Mucosa of rectum (tissue), 2 donors: ENCODE results near the gene ANKRD44.

ENCODE experiments used
- H3K27ac ChIP-seq, 2 donors: one replicate each; pipeline ENCODE4 v1.7.0; 2013; ENCODE audit warnings: inconsistent platforms in 2 of 2, low read depth in 2 of 2, low read length in 2 of 2
- H3K27me3 ChIP-seq, 2 donors: one replicate each; pipeline ENCODE4 v1.7.0; 2013; ENCODE audit warnings: low read length in 2 of 2; ENCODE audit not compliant: control insufficient read depth in 2 of 2, insufficient read depth in 2 of 2
- H3K36me3 ChIP-seq, 2 donors: one replicate each; pipeline ENCODE4 v1.7.0; 2013; ENCODE audit warnings: low read length in 2 of 2; ENCODE audit not compliant: control insufficient read depth in 2 of 2, insufficient read depth in 2 of 2
- H3K4me1 ChIP-seq, 2 donors: one replicate each; pipeline ENCODE4 v1.7.0; 2013; ENCODE audit warnings: low read length in 2 of 2, mild to moderate bottlenecking in 1 of 2; ENCODE audit not compliant: control insufficient read depth in 2 of 2, insufficient read depth in 2 of 2
- H3K4me3 ChIP-seq, 2 donors: one replicate each; pipeline ENCODE4 v1.7.0; 2013; ENCODE audit warnings: low read length in 2 of 2
- H3K9ac ChIP-seq, 2 donors: one replicate each; pipeline ENCODE4 v1.7.0; 2013; ENCODE audit warnings: low read length in 2 of 2, low read depth in 1 of 2, mild to moderate bottlenecking in 1 of 2
- H3K9me3 ChIP-seq, 2 donors: one replicate each; pipeline ENCODE4 v1.7.0; 2013; ENCODE audit warnings: low read length in 2 of 2; ENCODE audit not compliant: control insufficient read depth in 2 of 2
- donor health status: healthy.
- donor health status: Normal muscosa, but diverticular disease.

The ANKRD44 gene

GRCh38 chr2:197176522-197176921, 134.1 kb downstream of the ANKRD44 start:
- Histone ChIP-seq H3K27me3 (no peaks in the 10 kb centered on the region), H3K36me3 (no peaks in the 10 kb centered on the region), H3K4me3 (no peak overlapping the region), H3K27ac (no peak overlapping the region), H3K4me1 (peaks cover 0 to 3% of the 10 kb centered on the region in 2 donors), H3K9me3 (no peaks in the 10 kb centered on the region), H3K9ac (no peak overlapping the region)

- Histone ChIP-seq H3K4me3 (no peak overlapping the region), H3K27ac (no peak overlapping the region), H3K36me3 (no peaks in the 10 kb centered on the region), H3K4me1 (peaks cover 0 to 3% of the 10 kb centered on the region in 2 donors), H3K9ac (no peak overlapping the region), H3K9me3 (no peaks in the 10 kb centered on the region), H3K27me3 (no peaks in the 10 kb centered on the region)
Observed at GRCh38 chr2:197174539-197175094, 136.0 kb downstream of the ANKRD44 start.

- Histone ChIP-seq H3K27me3 (no peaks in the 10 kb centered on the region), H3K36me3 (no peaks in the 10 kb centered on the region), H3K4me3 (no peak overlapping the region), H3K27ac (no peak overlapping the region), H3K4me1 (peaks cover 0 to 3% of the 10 kb centered on the region in 2 donors), H3K9ac (no peak overlapping the region), H3K9me3 (no peaks in the 10 kb centered on the region)
Observed at GRCh38 chr2:197171582-197171981, 139.0 kb downstream of the ANKRD44 start.

GRCh38 chr2:197170208-197170607, 140.4 kb downstream of the ANKRD44 start:
- H3K36me3 ChIP-seq: no peaks in the 10 kb centered on the region
- H3K9ac ChIP-seq: no peak overlapping the region
- H3K4me3 ChIP-seq: no peak overlapping the region
- no peaks in the 10 kb centered on the region for H3K27me3 ChIP-seq
- no peak overlapping the region for H3K27ac ChIP-seq
- H3K4me1 ChIP-seq: peaks cover 0 to 3% of the 10 kb centered on the region in 2 donors
- H3K9me3 ChIP-seq: no peaks in the 10 kb centered on the region

GRCh38 chr2:197168705-197169104, 141.9 kb downstream of the ANKRD44 start:
- H3K4me3 ChIP-seq: no peak overlapping the region
- no peak overlapping the region for H3K27ac ChIP-seq
- H3K27me3 ChIP-seq: no peaks in the 10 kb centered on the region
- no peaks in the 10 kb centered on the region for H3K9me3 ChIP-seq
- no peak overlapping the region for H3K9ac ChIP-seq
- no peaks in the 10 kb centered on the region for H3K36me3 ChIP-seq
- no peaks in the 10 kb centered on the region for H3K4me1 ChIP-seq

GRCh38 chr2:197167608-197168314, 142.8 kb downstream of the ANKRD44 start:
- no peaks in the 10 kb centered on the region for H3K36me3 ChIP-seq
- H3K4me3 ChIP-seq: no peak overlapping the region
- no peaks in the 10 kb centered on the region for H3K9me3 ChIP-seq
- H3K27me3 ChIP-seq: no peaks in the 10 kb centered on the region
- no peak overlapping the region for H3K27ac ChIP-seq
- no peaks in the 10 kb centered on the region for H3K4me1 ChIP-seq
- H3K9ac ChIP-seq: no peak overlapping the region

GRCh38 chr2:197165020-197165419, 145.6 kb downstream of the ANKRD44 start:
- Histone ChIP-seq H3K36me3 (no peaks in the 10 kb centered on the region), H3K4me3 (no peak overlapping the region), H3K9ac (no peak overlapping the region), H3K9me3 (no peaks in the 10 kb centered on the region), H3K4me1 (no peaks in the 10 kb centered on the region), H3K27ac (no peak overlapping the region), H3K27me3 (no peaks in the 10 kb centered on the region)

- Histone ChIP-seq H3K9me3 (no peaks in the 10 kb centered on the region), H3K27ac (no peak overlapping the region), H3K27me3 (no peaks in the 10 kb centered on the region), H3K36me3 (no peaks in the 10 kb centered on the region), H3K9ac (no peak overlapping the region), H3K4me1 (peaks cover 0 to 4% of the 10 kb centered on the region in 2 donors), H3K4me3 (no peak overlapping the region)
Observed at GRCh38 chr2:197164141-197164754, 146.3 kb downstream of the ANKRD44 start.

GRCh38 chr2:197163712-197164140, 146.9 kb downstream of the ANKRD44 start:
- Histone ChIP-seq H3K27me3 (no peaks in the 10 kb centered on the region), H3K9ac (no peak overlapping the region), H3K4me1 (peaks cover 0 to 4% of the 10 kb centered on the region in 2 donors), H3K27ac (no peak overlapping the region), H3K4me3 (no peak overlapping the region), H3K9me3 (no peaks in the 10 kb centered on the region), H3K36me3 (no peaks in the 10 kb centered on the region)

- H3K4me3 ChIP-seq: no peak overlapping the region
- H3K9ac ChIP-seq: no peak overlapping the region
- H3K36me3 ChIP-seq: no peaks in the 10 kb centered on the region
- peaks cover 0 to 4% of the 10 kb centered on the region in 2 donors for H3K4me1 ChIP-seq
- H3K27ac ChIP-seq: no peak overlapping the region
- no peaks in the 10 kb centered on the region for H3K27me3 ChIP-seq
- H3K9me3 ChIP-seq: no peaks in the 10 kb centered on the region
Observed at GRCh38 chr2:197161774-197162173, 148.8 kb downstream of the ANKRD44 start.
